ENCODE measurements around the gene OPRM1. TPM values are rescaled to one million over a fixed set of nuclear protein-coding genes. Genes with fewer than 3 reads are reported as not detected.

The OPRM1 gene
- total RNA-seq, 1 experiment from 2014 or later = not detected

DNA sequence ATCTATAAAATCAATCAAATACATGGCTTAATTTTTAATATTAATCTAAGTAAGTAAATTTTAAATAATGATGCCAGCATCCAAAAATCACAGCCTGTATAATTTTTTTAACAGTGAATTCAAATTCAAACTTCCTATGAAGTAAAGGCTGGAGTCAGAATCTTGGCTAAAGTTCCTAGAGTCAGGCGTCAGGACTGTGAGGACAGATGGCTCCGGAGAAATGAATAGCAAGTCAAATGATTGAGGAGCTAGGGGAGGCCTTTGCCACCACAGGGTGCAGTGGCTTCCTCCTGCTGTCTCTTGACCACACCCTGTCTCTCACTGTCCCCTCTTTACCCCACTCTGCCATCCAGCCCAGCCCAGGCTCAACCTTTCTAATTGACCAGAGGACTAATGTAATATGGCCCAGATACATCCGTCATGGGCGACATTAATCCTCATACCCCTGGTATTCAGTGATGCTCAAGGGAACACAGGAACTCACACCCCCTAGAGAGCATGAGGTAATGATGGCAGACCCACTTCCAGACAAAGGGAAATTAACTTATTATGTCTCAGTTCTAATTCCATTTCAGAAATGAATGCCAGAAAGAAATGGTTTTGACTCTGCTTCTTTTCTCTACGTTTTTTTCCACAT lies 53.4 kb downstream of the OPRM1 start:
- DNase-seq (ENCODE audit: unreplicated experiment) = no peak
- BruUV-seq (replicated peaks) = no TSS peak
- Mint-ChIP-seq H3K27me3 (ENCODE audit: insufficient read depth, unreplicated experiment) (no peaks in the 10 kb centered on the region), H3K9me3 (ENCODE audit: unreplicated experiment) (no peaks in the 10 kb centered on the region), H3K4me3 (ENCODE audit: unreplicated experiment) (no peak overlapping the region), H3K36me3 (ENCODE audit: insufficient read depth, unreplicated experiment) (no peaks in the 10 kb centered on the region), H3K4me1 (ENCODE audit: insufficient read depth, unreplicated experiment) (peaks cover under 1% of the 10 kb centered on the region), H3K27ac (ENCODE audit: low read depth, unreplicated experiment) (no peak overlapping the region)
- TF ChIP-seq, protein P1, sequence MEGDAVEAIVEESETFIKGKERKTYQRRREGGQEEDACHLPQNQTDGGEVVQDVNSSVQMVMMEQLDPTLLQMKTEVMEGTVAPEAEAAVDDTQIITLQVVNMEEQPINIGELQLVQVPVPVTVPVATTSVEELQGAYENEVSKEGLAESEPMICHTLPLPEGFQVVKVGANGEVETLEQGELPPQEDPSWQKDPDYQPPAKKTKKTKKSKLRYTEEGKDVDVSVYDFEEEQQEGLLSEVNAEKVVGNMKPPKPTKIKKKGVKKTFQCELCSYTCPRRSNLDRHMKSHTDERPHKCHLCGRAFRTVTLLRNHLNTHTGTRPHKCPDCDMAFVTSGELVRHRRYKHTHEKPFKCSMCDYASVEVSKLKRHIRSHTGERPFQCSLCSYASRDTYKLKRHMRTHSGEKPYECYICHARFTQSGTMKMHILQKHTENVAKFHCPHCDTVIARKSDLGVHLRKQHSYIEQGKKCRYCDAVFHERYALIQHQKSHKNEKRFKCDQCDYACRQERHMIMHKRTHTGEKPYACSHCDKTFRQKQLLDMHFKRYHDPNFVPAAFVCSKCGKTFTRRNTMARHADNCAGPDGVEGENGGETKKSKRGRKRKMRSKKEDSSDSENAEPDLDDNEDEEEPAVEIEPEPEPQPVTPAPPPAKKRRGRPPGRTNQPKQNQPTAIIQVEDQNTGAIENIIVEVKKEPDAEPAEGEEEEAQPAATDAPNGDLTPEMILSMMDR (IDR thresholded peaks at IDR 0.05; ENCODE audit: unreplicated experiment) = no peak
- intact Hi-C loops (cut with micrococcal nuclease) = no loop called here
- POLR2A ChIA-PET = interaction anchor here (1.3 kb wide), 1 partner anchor 19 kb away, joined by 3 read pairs; no protein-coding TSS in a partner anchor
- CTCF ChIA-PET = interaction anchor here (0.5 to 1.4 kb wide), 2 partner anchors 52 to 147 kb away, joined by 3 read pairs; no protein-coding TSS in a partner anchor

DNA sequence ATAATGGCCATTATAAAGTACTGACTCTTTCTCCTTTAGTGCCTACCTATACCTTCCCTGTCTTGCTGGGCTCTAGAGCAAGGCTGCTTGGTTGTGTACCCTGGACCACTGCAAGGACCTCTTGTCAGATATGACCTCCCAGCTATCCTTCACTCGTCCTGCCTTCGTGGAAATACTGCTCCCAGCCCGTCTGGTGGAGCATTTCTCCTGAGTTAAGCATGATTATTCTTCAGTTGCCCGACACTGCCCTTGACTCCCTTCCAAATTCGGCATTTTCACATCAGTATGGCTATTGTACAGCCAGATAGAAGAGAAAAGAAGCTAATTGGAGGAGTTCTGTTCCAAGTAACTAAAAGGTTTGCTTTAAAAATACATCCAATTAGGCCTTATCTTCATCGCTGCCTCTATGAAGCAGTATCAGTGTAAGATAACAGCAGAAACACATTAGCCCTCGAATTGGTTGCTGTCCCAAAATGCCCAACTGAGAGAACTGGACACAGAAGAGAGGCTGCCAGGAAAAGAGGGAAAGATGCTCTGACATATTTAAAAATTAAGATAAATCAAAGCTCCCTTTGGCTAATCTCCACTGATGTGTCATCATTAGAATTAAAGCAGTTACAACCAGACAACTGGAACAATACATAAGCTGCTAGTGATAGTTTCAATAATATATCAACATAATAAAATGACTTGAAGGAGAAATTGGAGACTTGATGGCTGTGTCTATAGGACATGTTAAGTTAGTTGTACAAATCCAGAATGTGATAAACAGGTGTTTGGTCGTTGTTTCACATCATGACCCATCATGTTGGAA lies 54.4 kb downstream of the OPRM1 start:
- TF ChIP-seq, protein P1 (IDR thresholded peaks at IDR 0.05; ENCODE audit: unreplicated experiment) = no peak
- Mint-ChIP-seq H3K4me3 (ENCODE audit: unreplicated experiment) (no peak overlapping the region), H3K9me3 (ENCODE audit: unreplicated experiment) (no peaks in the 10 kb centered on the region), H3K27me3 (ENCODE audit: insufficient read depth, unreplicated experiment) (no peaks in the 10 kb centered on the region), H3K4me1 (ENCODE audit: insufficient read depth, unreplicated experiment) (no peaks in the 10 kb centered on the region), H3K27ac (ENCODE audit: low read depth, unreplicated experiment) (no peak overlapping the region), H3K36me3 (ENCODE audit: insufficient read depth, unreplicated experiment) (no peaks in the 10 kb centered on the region)
- POLR2A ChIA-PET = interaction anchor here (0.6 to 1.3 kb wide), 6 partner anchors 8 to 944 kb away, joined by 3 to 4 read pairs (median 3); no protein-coding TSS in a partner anchor
- CTCF ChIA-PET = interaction anchor here (1.4 kb wide), 1 partner anchor 53 kb away, joined by 3 read pairs; no protein-coding TSS in a partner anchor
- DNase-seq (ENCODE audit: unreplicated experiment) = no peak
- no TSS peak for BruUV-seq (replicated peaks)
- intact Hi-C loops (cut with micrococcal nuclease) = no loop called here

DNA sequence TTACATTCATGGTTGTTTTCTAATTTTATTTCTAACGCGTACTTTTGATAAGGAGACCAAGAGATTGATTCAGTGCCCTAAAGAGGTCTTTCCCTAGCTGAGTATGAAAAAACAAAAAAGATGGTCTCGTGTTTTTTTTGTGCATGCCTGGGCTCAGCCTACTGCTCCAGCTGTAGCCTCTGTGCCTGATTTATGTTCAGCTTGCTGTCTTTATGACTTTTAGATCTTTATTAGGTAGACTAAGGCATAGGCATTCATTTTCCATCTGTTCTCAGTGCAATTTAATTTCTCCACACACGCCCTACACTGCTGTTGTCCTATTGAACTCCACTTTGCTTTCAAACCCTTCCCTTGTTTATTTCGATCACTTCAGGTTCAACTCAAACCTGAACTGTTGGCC lies 56.5 kb downstream of the OPRM1 start:
- BruUV-seq (replicated peaks) = no TSS peak
- no peaks in the 10 kb centered on the region for H3K4me1 Mint-ChIP-seq (ENCODE audit: insufficient read depth, unreplicated experiment)
- H3K27ac Mint-ChIP-seq (ENCODE audit: low read depth, unreplicated experiment) = no peak overlapping the region
- no peaks in the 10 kb centered on the region for H3K27me3 Mint-ChIP-seq (ENCODE audit: insufficient read depth, unreplicated experiment)
- TF ChIP-seq, protein P1 (IDR thresholded peaks at IDR 0.05; ENCODE audit: unreplicated experiment) = no peak
- no peaks in the 10 kb centered on the region for H3K36me3 Mint-ChIP-seq (ENCODE audit: insufficient read depth, unreplicated experiment)
- no peak overlapping the region for H3K4me3 Mint-ChIP-seq (ENCODE audit: unreplicated experiment)
- H3K9me3 Mint-ChIP-seq (ENCODE audit: unreplicated experiment) = no peaks in the 10 kb centered on the region
- no peak for DNase-seq (ENCODE audit: unreplicated experiment)
- intact Hi-C loops (cut with micrococcal nuclease) = no loop called here
- ChIA-PET CTCF (no interaction called here), POLR2A (no interaction called here)

DNA sequence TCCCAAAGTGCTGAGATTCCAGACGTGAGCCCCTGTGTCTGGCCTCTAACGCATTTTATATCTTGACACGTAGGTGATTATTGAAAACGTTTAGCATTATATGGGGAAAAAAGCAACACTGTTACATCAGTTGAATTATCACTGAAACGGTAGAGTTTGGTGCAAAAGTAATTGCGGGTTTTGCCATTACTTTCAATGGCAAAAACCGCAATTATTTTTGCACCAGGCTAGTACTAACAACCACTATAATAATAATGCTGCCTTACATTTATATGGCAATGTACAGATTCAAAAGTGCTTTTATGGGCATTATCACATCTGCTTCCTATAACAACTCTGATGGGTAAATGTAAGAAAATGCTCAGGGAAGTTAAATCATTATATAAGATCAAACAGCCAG lies 57.3 kb downstream of the OPRM1 start:
- TF ChIP-seq, protein P1 (IDR thresholded peaks at IDR 0.05; ENCODE audit: unreplicated experiment) = no peak
- H3K27me3 Mint-ChIP-seq (ENCODE audit: insufficient read depth, unreplicated experiment) = no peaks in the 10 kb centered on the region
- POLR2A ChIA-PET = no interaction called here
- intact Hi-C loops (cut with micrococcal nuclease) = no loop called here
- no peaks in the 10 kb centered on the region for H3K4me1 Mint-ChIP-seq (ENCODE audit: insufficient read depth, unreplicated experiment)
- no peak overlapping the region for H3K27ac Mint-ChIP-seq (ENCODE audit: low read depth, unreplicated experiment)
- no peaks in the 10 kb centered on the region for H3K36me3 Mint-ChIP-seq (ENCODE audit: insufficient read depth, unreplicated experiment)
- CTCF ChIA-PET = no interaction called here
- H3K9me3 Mint-ChIP-seq (ENCODE audit: unreplicated experiment) = no peaks in the 10 kb centered on the region
- no peak for DNase-seq (ENCODE audit: unreplicated experiment)
- no TSS peak for BruUV-seq (replicated peaks)
- no peak overlapping the region for H3K4me3 Mint-ChIP-seq (ENCODE audit: unreplicated experiment)
